Glomerular visceral epithelial cell (primary cell): ENCODE results near the gene REEP1.

ENCODE experiments used
- DNase-seq: peaks from one replicate; pipeline ENCODE4 v3.0.0-alpha.2; 2016; ENCODE audit errors: extremely low spot score

Gene REEP1

GRCh38 chr2:86195808-86196387 is 141.5 kb downstream of the REEP1 start:
- DNase-seq = peak; percentile 0

GRCh38 chr2:86195055-86195807 is 142.2 kb downstream of the REEP1 start, which contains the start of gene IMMT:
TSS of gene IMMT (minus strand) at chr2:86195462. CDS start at chr2:86195382, 80 bp downstream.
- peak; percentile 95 for DNase-seq

- no peak for DNase-seq
These were observed 142.7 kb downstream of the REEP1 start for GRCh38 chr2:86194751-86195054.

GRCh38 chr2:86193901-86194567 is 143.4 kb downstream of the REEP1 start:
- DNase-seq = peak; percentile 4

GRCh38 chr2:86189782-86190416 is 147.5 kb downstream of the REEP1 start:
- DNase-seq = no peak

- DNase-seq = no peak
These were observed 151.0 kb downstream of the REEP1 start for GRCh38 chr2:86186431-86186830.

GRCh38 chr2:86185517-86186212 is 151.8 kb downstream of the REEP1 start:
- DNase-seq = no peak

- no peak for DNase-seq
These were observed 160.8 kb downstream of the REEP1 start for GRCh38 chr2:86176597-86176996.

- no peak for DNase-seq
These were observed 161.6 kb downstream of the REEP1 start for GRCh38 chr2:86175828-86176227.

- no peak for DNase-seq
These were observed 163.0 kb downstream of the REEP1 start for GRCh38 chr2:86174445-86174844.

- DNase-seq = no peak
These were observed 164.8 kb downstream of the REEP1 start for GRCh38 chr2:86172610-86173009.

- no peak for DNase-seq
These were observed 166.1 kb downstream of the REEP1 start for GRCh38 chr2:86171295-86171694.

- no peak for DNase-seq
These were observed 167.0 kb downstream of the REEP1 start for GRCh38 chr2:86170449-86170848.
